ENCODE measurements around the gene MCM3AP. TPM values are rescaled to one million over a fixed set of nuclear protein-coding genes. Genes with fewer than 3 reads are reported as not detected.
"Not testable (repeated sequence)": the region's sequence is repeated elsewhere in the genome, so short reads cannot be mapped to it uniquely, and the experiment has no call there.

The MCM3AP gene
- total RNA-seq, 1 experiment from 2014 or later = 140 TPM

DNA sequence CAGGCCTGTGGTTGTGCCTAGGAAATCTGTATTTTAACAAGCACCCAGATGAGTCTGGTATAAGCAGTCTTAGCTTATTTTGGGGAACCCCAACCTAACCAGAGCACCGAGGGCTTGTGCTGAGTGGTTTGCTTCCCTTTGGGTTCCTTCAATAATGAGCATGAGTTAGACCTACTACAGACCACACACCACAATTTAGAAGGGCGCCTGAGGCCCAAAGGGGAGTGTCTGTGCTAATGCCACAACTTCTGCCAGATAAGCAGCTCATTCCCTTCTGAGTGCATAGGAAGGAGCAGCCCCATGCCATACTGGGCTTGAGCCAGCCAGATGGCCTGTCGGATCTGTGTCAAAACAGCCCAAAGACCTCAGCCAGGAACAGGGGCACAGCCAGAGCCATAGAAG is 41.5 kb downstream of the MCM3AP start:
- CTCF ChIA-PET = no interaction called here
- no peak for ATAC-seq
- POLR2A ChIA-PET (ENCODE audit: unreplicated experiment) = no interaction called here
- Histone ChIP-seq H3K79me2 (ENCODE audit: low read length) (no peaks in the 10 kb centered on the region), H3K27ac (ENCODE audit: low read length) (no peak overlapping the region), H3K9me3 (ENCODE audit: low read length) (no peaks in the 10 kb centered on the region), H3K36me3 (ENCODE audit: low read depth, low read length) (peaks cover 80% of the 10 kb centered on the region), H3K4me2 (ENCODE audit: low read length) (no peak overlapping the region), H3K4me3 (ENCODE audit: low read length) (no peak overlapping the region), H3K9me2 (replicated peaks; ENCODE audit: low read length) (no peaks in the 10 kb centered on the region), H3K27me3 (ENCODE audit: low read length) (no peaks in the 10 kb centered on the region), H3F3A (ENCODE audit: low read length, unreplicated experiment) (no peaks in the 10 kb centered on the region), H3K4me1 (ENCODE audit: insufficient read depth, low read length) (no peaks in the 10 kb centered on the region), H3K9ac (ENCODE audit: low read length) (no peak overlapping the region), H4K20me1 (ENCODE audit: low read length) (no peaks in the 10 kb centered on the region), H2AFZ (ENCODE audit: low read length) (no peak overlapping the region)
- no TSS peak for BruUV-seq (replicated peaks)
- DNase-seq = no peak
- intact Hi-C loops (cut with micrococcal nuclease) = no loop called here
- TF ChIP-seq EZH2phosphoT487 (IDR thresholded peaks at IDR 0.05; ENCODE audit: borderline replicate concordance, low read length) = no peak
- TF ChIP-seq, protein P1, sequence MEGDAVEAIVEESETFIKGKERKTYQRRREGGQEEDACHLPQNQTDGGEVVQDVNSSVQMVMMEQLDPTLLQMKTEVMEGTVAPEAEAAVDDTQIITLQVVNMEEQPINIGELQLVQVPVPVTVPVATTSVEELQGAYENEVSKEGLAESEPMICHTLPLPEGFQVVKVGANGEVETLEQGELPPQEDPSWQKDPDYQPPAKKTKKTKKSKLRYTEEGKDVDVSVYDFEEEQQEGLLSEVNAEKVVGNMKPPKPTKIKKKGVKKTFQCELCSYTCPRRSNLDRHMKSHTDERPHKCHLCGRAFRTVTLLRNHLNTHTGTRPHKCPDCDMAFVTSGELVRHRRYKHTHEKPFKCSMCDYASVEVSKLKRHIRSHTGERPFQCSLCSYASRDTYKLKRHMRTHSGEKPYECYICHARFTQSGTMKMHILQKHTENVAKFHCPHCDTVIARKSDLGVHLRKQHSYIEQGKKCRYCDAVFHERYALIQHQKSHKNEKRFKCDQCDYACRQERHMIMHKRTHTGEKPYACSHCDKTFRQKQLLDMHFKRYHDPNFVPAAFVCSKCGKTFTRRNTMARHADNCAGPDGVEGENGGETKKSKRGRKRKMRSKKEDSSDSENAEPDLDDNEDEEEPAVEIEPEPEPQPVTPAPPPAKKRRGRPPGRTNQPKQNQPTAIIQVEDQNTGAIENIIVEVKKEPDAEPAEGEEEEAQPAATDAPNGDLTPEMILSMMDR (conservative IDR thresholded peaks at IDR 0.05; ENCODE audit: low read depth, low read length) = no peak
- no peak for TF ChIP-seq EZH2 (IDR thresholded peaks at IDR 0.05; ENCODE audit: low read length, unreplicated experiment)

DNA sequence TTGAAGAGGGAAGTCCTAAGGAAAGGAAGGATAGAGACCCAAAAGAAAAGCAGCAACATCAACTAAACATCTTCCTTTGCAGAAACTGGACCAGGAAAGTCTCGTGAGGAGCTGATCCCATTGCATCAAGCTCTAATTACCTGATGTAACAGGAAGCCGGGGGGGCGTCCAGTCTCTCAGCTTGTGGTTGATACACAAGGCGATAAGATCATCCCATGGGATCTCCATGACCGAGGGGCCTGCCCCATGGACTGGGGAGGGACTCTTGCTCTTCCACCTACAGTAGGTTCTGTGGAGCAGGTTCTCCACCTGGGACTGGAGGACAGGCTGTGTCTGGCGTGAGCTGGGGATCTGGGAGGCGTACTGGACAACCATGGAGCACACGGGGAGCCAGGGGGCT is 42.1 kb downstream of the MCM3AP start:
- peaks cover 82% of the 10 kb centered on the region for H3K36me3 ChIP-seq (ENCODE audit: low read depth, low read length)
- TF ChIP-seq EZH2 (IDR thresholded peaks at IDR 0.05; ENCODE audit: low read length, unreplicated experiment) (no peak), EZH2phosphoT487 (IDR thresholded peaks at IDR 0.05; ENCODE audit: borderline replicate concordance, low read length) (no peak)
- TF ChIP-seq, protein P1 (conservative IDR thresholded peaks at IDR 0.05; ENCODE audit: low read depth, low read length) = no peak
- ChIA-PET CTCF (no interaction called here), POLR2A (ENCODE audit: unreplicated experiment) (no interaction called here)
- intact Hi-C loops (cut with micrococcal nuclease) = no loop called here
- no peaks in the 10 kb centered on the region for H3F3A ChIP-seq (ENCODE audit: low read length, unreplicated experiment)
- H3K27me3 ChIP-seq (ENCODE audit: low read length) = no peaks in the 10 kb centered on the region
- no peak overlapping the region for H3K27ac ChIP-seq (ENCODE audit: low read length)
- no peak overlapping the region for H2AFZ ChIP-seq (ENCODE audit: low read length)
- H3K4me3 ChIP-seq (ENCODE audit: low read length) = no peak overlapping the region
- DNase-seq = no peak
- no peaks in the 10 kb centered on the region for H3K9me3 ChIP-seq (ENCODE audit: low read length)
- BruUV-seq (replicated peaks) = no TSS peak
- no peaks in the 10 kb centered on the region for H4K20me1 ChIP-seq (ENCODE audit: low read length)
- H3K4me1 ChIP-seq (ENCODE audit: insufficient read depth, low read length) = no peaks in the 10 kb centered on the region
- no peak overlapping the region for H3K4me2 ChIP-seq (ENCODE audit: low read length)
- no peak for ATAC-seq
- H3K9me2 ChIP-seq (replicated peaks; ENCODE audit: low read length) = no peaks in the 10 kb centered on the region
- no peaks in the 10 kb centered on the region for H3K79me2 ChIP-seq (ENCODE audit: low read length)
- no peak overlapping the region for H3K9ac ChIP-seq (ENCODE audit: low read length)

DNA sequence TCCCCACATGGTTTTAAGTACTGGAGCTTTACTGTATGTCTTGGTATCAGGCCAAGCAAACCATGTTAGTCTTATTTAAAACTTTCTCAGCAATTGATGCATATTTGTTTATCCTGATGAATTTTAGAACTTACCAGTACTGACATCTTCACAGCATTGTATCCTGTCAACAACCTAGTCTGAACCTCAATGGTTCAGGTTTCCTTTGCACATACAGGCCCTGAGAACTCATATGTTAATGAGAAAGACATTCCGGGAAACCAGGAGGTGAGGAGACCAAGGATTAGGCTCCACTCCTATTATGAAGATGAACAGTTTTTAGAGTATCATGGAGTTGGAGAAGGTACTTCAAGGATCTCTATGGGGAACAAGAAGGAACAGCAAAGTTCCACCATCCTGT is 43.8 kb downstream of the MCM3AP start:
- H3F3A ChIP-seq (ENCODE audit: low read length, unreplicated experiment); H3K79me2 ChIP-seq (ENCODE audit: low read length); H3K4me2 ChIP-seq (ENCODE audit: low read length); H3K4me1 ChIP-seq (ENCODE audit: insufficient read depth, low read length); H2AFZ ChIP-seq (ENCODE audit: low read length); H3K27ac ChIP-seq (ENCODE audit: low read length); CTCF ChIA-PET; H3K9me2 ChIP-seq (replicated peaks; ENCODE audit: low read length); H3K9ac ChIP-seq (ENCODE audit: low read length); intact Hi-C loops (cut with micrococcal nuclease); H4K20me1 ChIP-seq (ENCODE audit: low read length); H3K4me3 ChIP-seq (ENCODE audit: low read length); DNase-seq; H3K9me3 ChIP-seq (ENCODE audit: low read length); ATAC-seq; H3K27me3 ChIP-seq (ENCODE audit: low read length): not testable (repeated sequence)
- peaks cover 69% of the 10 kb centered on the region for H3K36me3 ChIP-seq (ENCODE audit: low read depth, low read length)
- TSS peak; percentile 31 for BruUV-seq (replicated peaks)
- POLR2A ChIA-PET (ENCODE audit: unreplicated experiment) = interaction anchor here (0.5 kb wide), 1 partner anchor 43 kb away, joined by 3 read pairs; no protein-coding TSS in a partner anchor
